NOMO-1 treated with DMSO at 0.1 percent for 48 hours (cell line): ENCODE data around the gene PPP1R2C.

Experiments
- DNase-seq: peaks from one replicate; lab custom pipeline; 2025; ENCODE audit not compliant: unreplicated experiment; lab: John Stamatoyannopoulos, UW

The PPP1R2C gene

DNA sequence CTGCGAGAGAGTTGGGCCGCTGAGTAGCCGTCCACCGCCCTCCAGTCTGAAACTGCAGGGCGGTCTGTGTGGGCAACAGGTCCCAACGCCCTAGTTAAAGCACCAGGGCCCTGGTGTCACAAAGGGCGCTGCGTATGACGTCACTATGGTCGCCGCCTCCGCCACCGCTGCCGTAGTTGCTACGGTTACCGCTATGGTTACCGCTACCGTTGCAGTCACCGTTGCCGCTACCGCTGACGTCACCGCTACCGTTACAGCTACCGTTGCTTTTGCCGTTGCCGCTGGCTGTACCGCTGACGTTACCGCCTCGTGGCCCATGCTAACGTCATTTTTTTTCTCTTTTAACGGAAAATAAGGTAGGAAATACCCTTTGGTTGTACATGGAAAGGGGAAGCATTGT lies at the start of gene PPP1R2C:
TSS of gene PPP1R2C (minus strand) at position 68 of the 400 bp plus-strand sequence. CDS start 84 bp downstream, outside the sequence.
- no peak for DNase-seq

DNA sequence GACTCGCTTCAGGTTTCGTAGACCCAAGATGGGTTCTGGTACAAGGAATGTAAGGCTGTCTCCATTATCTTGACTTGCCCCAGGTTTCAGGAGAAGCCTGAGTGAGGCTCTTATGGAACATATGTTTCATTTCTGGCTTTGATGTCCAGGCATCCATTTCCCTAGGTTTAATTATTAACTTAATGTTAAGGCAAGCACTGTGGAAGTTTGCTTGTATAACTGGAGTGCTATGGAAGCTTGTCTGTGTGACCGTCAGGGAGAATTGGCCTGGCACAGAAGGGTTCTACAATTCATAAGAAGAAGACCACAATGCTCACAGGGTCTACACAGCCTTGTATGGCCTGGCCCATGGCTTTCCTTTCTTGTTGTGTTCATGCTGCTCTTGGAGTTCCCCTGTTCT lies 47.2 kb upstream of the PPP1R2C start:
- no peak for DNase-seq

DNA sequence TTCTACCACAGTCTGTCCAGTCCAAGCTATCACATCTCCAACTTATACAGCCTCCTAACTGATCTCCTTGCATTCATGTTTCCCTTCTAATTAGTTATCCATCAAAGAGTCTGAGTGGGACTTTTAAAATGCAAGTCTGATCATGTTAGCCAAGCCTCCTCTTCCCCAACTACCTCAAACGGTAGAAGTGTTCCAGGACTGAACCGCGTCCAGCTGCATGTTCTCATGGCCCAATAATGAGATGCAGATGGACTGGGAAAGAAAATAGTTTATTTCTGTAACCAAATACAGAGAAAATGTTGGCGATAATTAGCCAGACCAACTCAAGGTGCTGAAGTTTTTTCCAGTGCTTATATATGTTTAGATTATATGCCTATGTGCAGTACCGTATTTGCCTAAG lies 46.6 kb upstream of the PPP1R2C start:
- DNase-seq = no peak

DNA sequence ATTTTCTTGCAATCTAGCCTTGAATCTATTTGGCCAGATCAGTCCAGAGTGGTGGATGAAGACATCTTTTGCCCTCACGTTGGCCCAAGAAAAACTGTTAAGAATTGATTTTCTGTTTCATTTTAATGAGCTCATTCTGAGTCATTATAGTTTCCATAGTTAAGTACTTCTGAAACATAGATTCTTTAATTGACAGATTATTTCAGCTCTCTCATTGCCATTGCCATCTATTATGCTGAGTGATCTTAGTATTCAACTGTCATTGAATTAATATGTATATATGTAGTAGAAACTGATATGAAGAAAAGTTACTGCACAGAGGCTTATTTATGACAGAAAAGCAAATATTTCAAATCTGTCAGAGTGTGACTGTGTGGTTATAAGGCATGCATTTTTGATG lies 45.5 kb upstream of the PPP1R2C start:
- no peak for DNase-seq

DNA sequence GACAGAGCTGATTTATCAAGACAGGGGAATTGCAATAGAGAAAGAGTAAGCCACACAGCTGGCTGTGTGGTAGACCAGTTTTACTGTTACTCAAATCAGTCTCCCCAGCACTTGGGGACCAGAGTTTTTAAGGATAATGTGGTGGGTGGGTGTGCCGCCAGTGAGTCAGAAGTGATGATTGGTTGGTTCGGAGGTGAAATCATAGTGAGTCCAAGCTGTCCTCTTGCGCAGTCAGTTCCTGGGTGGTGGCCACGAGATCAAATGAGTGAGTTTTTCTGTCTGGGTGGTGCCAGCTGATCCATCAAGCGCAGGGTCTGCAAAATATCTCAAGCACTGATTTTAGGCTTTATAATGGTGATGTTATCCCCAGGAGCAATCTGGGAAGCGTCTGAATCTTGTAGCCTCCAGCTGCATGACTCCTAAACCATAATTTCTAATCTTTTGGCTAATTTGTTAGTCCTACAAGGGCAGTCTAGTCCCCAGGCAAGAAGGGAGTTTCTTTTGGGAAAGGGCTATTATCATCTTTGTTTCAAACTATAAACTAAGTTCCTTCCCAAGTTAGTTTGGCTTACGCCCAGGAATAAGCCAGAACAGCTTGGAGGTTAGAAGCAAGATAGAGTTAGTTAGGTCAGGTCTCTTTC lies 44.0 kb upstream of the PPP1R2C start:
- no peak for DNase-seq

DNA sequence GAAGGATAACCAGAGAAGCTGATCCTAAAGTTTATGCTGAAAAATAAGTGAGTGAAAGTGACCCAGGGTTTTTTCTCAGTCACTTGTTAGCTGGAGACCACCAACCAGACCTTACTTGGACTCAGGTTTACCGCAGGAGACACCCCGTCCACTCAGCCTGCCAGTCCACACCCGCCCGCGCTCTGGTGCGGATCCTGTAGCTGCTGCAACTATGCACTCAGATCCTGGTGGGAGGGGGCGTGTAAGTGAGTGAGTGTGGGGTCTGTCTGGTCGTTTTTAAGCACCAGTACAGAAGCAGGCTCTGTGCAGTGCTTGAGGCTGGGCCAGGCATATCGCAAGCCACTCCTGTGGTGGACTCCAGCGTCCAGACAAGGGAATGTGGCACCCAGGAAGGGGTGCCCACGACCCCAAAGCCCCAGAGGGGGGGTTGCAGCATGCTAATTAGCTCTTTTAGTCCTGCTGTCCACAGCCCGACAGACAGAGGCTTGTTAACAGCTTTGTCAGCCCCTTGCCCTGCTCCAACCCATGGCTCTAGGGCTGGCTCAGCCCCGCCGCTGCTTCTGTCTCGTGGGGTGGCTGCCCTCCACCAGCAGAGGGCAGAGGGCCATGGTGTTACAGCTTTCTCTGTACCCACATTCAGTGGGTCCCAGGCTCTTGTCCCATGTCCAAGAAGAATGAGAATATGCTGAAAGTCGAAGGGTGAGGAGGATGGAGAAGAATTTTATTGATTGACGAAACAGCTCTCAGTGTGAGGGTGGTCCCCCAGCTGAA lies 40.4 kb upstream of the PPP1R2C start:
- no peak for DNase-seq

DNA sequence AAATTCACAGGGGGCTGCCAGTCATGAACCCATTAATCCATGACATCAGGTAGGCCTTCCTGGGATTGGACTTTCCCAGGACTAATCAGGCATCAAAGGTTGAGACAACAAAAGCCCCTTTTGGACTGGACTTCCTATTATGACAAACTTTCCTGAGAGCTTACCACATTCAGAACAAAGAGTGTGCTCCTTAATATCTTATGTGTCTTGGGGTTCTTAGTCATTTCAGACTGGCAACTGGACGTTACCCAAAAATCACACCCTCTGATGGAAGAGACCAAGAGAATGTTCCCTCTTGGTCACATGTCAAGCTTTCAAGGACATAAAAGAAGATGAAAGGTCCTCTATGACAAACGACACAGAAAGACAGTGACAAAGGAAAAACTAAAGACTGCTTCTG lies 31.6 kb upstream of the PPP1R2C start:
- no peak for DNase-seq

DNA sequence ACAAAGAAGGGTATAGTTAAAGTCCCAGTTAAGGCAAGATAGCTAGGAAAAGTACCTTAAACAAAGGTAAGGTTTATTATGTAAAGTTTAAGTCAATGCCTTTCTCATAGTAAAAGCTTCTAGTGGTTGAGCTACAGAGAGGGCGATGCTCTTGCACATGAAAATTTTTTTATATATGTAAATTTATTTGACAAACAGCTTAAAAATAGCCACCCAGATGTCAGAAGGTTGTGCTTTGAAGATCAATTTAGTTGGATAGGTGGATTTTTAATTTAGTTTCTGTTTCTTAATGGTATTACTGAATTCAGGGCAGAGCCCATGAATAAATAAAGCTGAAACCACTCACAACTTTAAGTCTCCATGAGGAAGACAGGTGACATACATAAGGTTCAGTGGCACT lies 29.4 kb upstream of the PPP1R2C start:
- DNase-seq = no peak

DNA sequence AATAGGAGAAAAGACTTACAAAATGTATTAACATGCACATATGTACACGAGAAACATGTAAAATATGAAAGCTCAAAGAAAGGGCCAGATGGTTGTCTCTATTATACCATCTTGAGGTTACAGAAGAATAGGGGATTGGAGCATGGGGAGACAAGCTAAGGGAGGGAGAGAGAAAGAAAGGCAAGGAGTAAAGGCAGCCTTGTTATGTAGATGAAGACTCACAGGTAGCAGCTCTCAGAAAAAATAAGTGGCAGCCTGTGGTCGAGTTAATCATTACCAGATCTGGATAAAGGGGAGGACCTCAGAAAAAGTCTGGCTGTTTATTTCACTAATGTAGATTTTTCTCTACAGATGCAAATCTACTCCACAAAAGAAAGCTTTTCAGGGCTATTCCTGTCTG lies 26.6 kb upstream of the PPP1R2C start:
- no peak for DNase-seq

DNA sequence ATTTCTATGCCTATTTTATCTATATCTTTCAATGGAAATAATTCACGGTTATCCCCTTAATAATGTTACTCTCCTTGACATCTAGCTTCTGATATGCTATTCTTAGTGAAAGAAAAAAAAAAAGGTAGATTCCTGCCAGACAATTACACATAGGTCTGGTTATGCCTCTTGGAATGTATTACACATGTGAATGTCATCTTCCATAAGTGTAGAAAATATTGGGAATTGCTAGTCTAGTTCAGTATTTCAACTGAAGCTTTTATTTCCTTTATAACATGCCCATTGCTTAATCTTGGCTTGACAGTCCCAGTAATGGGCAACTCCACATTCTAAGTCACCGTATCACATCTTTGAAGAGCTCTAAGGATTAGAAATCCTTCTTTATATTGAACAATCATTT lies 25.4 kb upstream of the PPP1R2C start:
- DNase-seq = no peak

DNA sequence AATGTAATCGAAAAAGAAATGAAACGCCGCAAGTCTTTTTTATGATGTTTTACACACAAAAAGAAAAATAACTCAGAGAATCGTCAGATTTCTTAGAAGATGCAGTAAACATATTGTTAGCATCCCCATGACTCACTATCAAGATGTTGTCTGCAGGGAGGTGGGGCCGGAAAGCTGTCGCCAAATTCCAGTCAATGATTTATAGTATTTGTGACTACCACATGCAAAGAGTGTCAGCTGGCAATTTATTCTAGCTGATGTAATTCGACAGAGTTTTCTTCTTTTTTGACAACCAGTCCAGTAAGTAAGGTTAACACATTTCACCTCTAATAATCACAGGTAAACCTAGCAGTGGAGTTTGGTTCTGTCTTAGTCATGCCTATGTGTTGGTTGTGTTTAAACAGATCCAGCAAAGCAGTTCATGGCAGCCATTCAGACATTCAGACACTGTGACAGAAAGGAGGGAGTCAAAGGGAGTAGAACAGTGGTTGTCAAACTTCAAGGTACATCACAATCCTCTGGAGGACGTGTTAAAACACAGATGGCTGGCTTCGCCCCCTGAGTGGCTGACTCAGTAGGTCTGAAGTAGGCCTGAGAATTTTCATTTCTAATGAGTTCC lies 19.8 kb upstream of the PPP1R2C start:
- no peak for DNase-seq

DNA sequence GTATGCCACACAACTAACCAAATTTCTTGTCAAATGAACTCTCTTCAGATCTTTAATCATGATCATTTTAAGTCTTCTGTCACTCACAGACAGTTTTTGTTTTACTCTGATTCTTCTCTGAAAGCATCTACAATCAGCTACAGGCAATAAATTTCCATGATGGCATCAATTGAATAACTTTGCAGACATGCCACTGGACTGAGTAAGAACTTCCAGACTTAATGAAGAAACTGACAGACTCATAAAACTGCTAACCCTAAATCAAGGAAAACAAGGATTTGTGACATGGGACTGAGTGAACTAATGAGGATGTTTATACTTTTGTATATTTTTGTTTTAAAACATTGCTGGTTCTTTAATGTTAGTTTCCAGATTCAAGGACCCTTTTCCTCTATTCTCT lies 5.5 kb upstream of the PPP1R2C start:
- no peak for DNase-seq

DNA sequence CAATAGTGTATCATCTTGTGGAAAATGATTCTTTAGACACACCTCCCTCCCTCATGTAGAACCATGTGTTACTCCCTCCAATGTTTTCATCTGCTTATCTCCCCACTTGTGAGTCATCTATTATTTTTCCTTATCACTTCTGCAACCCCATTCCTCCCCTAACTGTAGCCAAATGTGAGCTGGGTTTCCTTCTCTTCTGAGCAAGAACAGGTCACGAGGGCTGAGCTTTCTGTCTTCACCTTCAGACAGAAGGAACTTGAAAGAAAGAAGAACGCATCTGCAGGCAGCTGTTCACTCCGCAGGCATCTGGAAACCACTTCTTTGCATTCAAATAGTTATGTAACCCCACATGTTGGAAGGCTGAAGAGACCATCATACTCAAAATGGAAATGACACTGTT lies 1.8 kb downstream of the PPP1R2C start:
- peak; percentile 23 for DNase-seq

DNA sequence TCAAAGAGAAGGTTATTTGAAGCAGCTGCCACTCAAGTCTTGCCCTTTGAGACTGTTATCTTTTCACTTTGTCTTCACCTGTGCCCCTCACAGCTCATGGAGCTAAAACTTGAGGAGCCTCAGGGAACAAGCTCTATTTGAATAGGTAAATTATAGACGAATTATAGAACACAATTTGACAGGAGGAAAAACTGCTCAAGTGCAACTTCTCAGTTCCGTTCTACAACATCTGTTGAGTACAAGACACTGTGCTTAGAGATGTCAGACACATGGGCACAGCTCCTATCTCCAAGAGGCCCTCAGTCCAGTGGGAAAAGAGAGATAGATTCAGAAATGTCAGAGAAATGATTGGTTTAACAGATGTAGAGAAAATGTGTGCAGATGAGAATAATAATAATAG lies 5.1 kb downstream of the PPP1R2C start:
- no peak for DNase-seq

DNA sequence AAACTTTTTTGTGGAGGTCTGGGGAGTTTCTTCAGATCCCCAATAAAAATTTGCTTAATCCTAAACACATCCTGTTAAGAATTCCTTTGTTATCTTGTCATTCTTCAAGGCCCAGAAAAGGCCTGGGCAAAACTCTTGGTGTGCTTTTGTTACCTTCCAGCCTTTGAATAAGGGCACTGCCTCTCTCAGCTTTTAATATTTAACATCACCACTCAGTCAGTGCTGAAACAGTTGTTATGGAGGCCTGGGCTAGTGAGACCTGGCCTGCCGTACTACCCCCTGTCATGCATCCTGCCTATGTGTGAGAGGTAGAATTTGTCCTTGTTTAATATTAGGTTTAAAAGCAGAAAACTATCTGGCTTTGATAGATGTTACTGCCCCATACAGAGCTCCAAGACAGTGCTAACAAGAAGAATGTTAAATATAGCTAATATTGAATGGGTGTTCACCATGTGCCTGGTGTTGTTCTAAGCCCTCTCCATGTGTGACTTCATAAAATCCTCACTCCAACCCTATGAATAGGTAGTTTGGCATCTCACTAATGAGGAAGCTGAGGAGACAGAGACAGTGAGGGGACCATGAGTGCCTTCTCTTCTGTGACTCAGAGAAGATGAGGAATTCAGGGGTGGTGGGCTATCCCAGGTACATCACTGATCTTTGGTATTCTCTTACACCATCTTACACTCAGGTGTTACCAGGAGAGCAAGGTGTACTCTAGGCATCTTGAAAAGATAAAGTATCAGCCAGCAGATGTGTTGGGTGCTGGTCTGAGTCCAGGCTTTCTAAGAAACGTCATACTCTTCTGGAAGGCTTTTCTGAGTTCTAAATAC lies 6.2 kb downstream of the PPP1R2C start:
- DNase-seq = no peak

DNA sequence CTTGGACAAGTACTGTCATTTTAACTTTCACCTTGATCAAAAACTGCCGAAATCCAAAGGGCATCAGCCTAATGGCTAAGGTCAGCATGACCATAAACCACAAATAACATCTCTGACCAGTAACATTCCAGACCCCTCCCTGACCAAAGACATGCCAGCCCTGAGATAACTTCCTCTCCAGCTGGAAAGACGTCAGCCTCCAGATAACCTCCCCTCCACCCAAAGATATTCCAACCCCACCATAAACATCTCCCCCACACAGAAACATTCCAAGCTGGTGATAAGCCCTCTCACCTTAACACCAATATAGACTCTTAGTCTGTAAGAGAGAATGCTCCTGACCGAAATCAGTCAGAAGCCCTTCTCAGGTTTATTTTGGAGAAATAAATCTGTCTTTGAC lies 7.4 kb downstream of the PPP1R2C start:
- DNase-seq = no peak

DNA sequence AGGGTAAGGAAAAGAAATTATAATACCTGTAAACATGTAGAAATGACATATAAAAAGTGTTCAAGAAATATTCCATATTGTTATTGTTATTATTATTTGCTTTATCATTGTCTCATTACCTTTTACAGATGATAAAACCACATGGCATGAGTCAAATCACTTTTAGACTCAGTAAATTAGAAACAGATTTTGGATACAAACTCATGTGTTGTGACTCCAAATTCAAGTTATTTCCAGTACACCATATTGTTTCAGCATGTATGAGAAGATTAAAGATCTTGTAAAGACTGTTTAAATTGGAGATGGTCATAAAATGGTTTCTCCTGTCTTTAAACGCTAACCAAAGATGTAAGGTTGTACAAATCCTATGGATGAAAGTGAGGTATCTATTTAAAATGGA lies 18.1 kb downstream of the PPP1R2C start:
- no peak for DNase-seq

DNA sequence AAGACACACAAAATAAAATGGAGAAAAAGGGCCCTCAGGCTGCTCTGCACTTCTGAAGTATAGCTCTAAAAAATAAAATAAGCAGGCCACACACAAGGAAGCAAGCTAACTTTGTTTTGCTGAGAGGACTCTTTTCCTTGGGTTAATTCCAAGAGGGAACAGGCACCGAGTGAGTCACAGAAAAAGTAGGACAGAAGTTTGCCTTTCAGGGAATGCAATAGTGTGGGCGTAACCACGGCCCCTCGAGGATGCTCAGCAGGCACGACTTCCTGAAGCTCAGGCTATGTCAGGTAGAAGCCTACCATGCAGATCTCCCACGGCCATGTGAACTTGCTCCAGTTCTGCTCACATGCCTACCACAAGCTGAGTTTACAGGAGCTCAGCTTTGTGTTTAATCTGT lies 22.1 kb downstream of the PPP1R2C start:
- no peak for DNase-seq

DNA sequence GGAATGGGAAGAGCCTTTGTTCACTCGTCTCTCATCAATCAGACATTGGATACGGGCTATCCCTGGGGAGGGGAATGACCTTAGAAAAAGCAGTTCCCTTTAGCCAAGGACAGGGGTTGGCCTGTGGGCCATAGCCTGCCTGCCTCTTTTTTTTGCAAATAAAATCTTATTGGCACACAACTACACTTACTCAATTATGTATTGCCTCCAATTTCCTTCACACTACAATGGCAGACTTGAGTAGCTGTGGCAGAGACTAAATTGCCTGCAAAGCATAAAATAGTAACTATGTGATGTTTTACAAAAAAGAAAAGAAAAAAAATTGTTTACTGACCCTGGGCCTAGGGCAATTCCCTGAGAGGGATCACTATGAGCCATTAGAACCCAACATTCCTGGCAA lies 23.4 kb downstream of the PPP1R2C start:
- no peak for DNase-seq

DNA sequence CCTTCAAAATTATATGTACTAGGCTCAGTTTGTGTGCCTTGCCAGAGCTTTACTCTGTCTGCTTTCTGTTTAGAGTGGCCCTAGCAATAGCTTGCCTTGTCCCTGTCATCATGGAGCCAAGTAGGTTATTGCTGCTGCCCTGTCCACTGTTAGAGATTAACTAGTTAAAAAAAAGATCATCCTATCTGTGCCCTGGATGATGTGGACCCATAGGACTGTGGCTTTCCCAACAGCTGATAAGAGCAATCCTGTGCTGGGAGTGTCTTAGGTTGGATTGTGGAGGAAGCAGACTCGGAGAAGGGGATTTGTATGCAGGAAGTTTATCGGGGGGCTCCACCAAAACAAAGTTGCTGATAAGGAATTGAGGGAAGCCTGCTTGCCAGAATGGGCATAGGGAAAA lies 23.8 kb downstream of the PPP1R2C start:
- DNase-seq = no peak

DNA sequence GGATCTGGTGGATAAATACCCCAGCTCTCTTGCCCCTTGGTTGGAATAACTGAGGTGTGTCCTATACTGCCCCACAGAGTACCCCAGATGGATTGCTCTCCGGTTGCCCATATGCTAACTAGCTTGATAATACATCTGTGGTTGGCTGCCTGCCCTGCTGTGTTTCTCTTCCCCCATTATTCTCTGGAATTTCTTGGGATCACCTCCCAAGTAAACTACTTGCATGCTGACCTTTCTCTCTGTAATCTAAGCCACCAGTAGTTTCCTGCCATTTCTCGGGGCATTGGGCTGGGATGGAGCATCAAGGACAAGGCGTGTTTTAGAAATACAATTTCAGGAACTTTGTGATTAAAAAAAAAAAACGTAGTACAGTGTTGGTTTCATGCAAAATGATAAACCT lies 25.2 kb downstream of the PPP1R2C start:
- no peak for DNase-seq

DNA sequence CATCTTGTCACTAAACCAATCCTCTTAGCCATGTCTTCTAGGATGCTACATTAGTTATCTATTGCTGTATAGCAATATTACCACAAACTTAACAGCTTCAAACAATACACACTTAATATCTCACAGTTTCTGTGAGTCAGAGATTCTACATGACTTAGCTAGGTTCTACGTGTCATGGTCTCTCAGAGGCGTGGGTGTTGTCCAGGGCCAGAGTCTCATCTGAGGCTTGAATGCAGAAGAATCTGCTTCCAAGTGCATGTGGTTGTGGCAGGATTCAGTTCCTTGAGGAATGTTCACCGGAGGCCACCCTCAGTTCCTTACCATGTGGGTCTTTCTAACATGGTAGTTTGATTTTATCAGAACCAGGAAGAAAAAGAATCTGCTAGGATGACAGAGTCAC lies 26.4 kb downstream of the PPP1R2C start:
- no peak for DNase-seq
